ENCODE measurements around the gene CACNB1.
A peak's percentile ranks its signal among the peaks of the same experiment; 100 is the strongest.

CACNB1 gene

GRCh38 chr17:39200070-39200879 is 2.8 kb upstream of the CACNB1 start, which contains the start of gene RPL19:
TSS of gene RPL19 (plus strand) at chr17:39200283. CDS start at chr17:39200345, 62 bp downstream.
- peak; percentile 68 to 71 for ATAC-seq

- peak; percentile 59 to 64 for ATAC-seq
Measured at GRCh38 chr17:39199820-39200069, 2.3 kb upstream of the CACNB1 start.

GRCh38 chr17:39198186-39198566 is 707 bp upstream of the CACNB1 start:
- ATAC-seq: no peak

- ATAC-seq: no peak
Measured at GRCh38 chr17:39196808-39197291, 619 bp downstream of the CACNB1 start.

GRCh38 chr17:39196241-39196807 is 1.1 kb downstream of the CACNB1 start:
- no peak for ATAC-seq

- ATAC-seq: no peak
Measured at GRCh38 chr17:39195568-39196160, 1.8 kb downstream of the CACNB1 start.

GRCh38 chr17:39194985-39195524 is 2.4 kb downstream of the CACNB1 start:
- no peak for ATAC-seq

GRCh38 chr17:39194089-39194984 is 3.1 kb downstream of the CACNB1 start:
- ATAC-seq: no peak

- ATAC-seq: no peak
Measured at GRCh38 chr17:39193346-39193745, 4.1 kb downstream of the CACNB1 start.

GRCh38 chr17:39192901-39193300 is 4.6 kb downstream of the CACNB1 start:
- no peak for ATAC-seq

- no peak for ATAC-seq
Measured at GRCh38 chr17:39191750-39192510, 5.5 kb downstream of the CACNB1 start.

GRCh38 chr17:39187152-39187830 is 10.2 kb downstream of the CACNB1 start:
- ATAC-seq: no peak

- no peak for ATAC-seq
Measured at GRCh38 chr17:39186481-39187002, 10.9 kb downstream of the CACNB1 start.

GRCh38 chr17:39183720-39184119 is 13.7 kb downstream of the CACNB1 start:
- ATAC-seq: no peak

- no peak for ATAC-seq
Measured at GRCh38 chr17:39183045-39183444, 14.4 kb downstream of the CACNB1 start.

GRCh38 chr17:39181303-39181702 is 16.2 kb downstream of the CACNB1 start:
- ATAC-seq: no peak

GRCh38 chr17:39178536-39178935 is 18.9 kb downstream of the CACNB1 start:
- no peak for ATAC-seq

- ATAC-seq: peak in 1 of 2 donors; percentile 24
Measured at GRCh38 chr17:39177256-39177655, 20.2 kb downstream of the CACNB1 start.

- no peak for ATAC-seq
Measured at GRCh38 chr17:39175695-39176093, 21.8 kb downstream of the CACNB1 start.

- ATAC-seq: peak; percentile 67 to 86
Measured at GRCh38 chr17:39174920-39175694, 22.4 kb downstream of the CACNB1 start.

Data from activated CD4-positive, CD25-positive, alpha-beta regulatory T cell treated with anti-CD3 and anti-CD28 coated beads, Interleukin-2, amount 50 U/mL, for 24 hours (primary cell).